Neural cell (in vitro differentiated cells): Measurements from ENCODE around the gene SLAIN2. TPM values are rescaled to one million over a fixed set of nuclear protein-coding genes. Genes with fewer than 3 reads are reported as not detected.

Experiments used
- H2AFZ ChIP-seq: fragments of 200-600, 300-800 bp; sonication (generic), shearing (Covaris generic); 2 replicates; pipeline ENCODE4 v1.6.0; 2014; ENCODE audit warnings: low read depth, mild to moderate bottlenecking, antibody characterized with exemption, low read length, moderate library complexity
- H3F3A ChIP-seq: fragments of 200-600 bp; shearing (Covaris generic); 2 replicates; pipeline ENCODE4 v1.6.1; 2016; ENCODE audit warnings: mild to moderate bottlenecking, moderate library complexity, mixed read lengths, antibody characterized with exemption, low read length; ENCODE audit not compliant: insufficient read depth, poor library complexity, severe bottlenecking
- H3K27ac ChIP-seq: fragments of 200-600, 300-800 bp; sonication (generic), shearing (Covaris generic); 2 replicates; pipeline ENCODE4 v1.5.1; 2014; ENCODE audit warnings: mild to moderate bottlenecking, low read length, moderate library complexity
- H3K27me3 ChIP-seq: fragments of 300-800, 200-600 bp; sonication (generic), shearing (Covaris generic); 2 replicates; pipeline ENCODE4 v1.6.0; 2014; ENCODE audit warnings: mild to moderate bottlenecking, low read depth, low read length, moderate library complexity; ENCODE audit not compliant: insufficient read depth
- H3K36me3 ChIP-seq: fragments of 300-800, 200-600 bp; sonication (generic), shearing (Covaris generic); 2 replicates; pipeline ENCODE4 v1.5.1; 2014; ENCODE audit warnings: mild to moderate bottlenecking, antibody characterized with exemption, low read length, moderate library complexity; ENCODE audit not compliant: insufficient read depth
- H3K4me2 ChIP-seq: fragments of 300-800, 200-600 bp; sonication (generic), shearing (Covaris generic); 2 replicates; pipeline ENCODE4 v1.6.0; 2014; ENCODE audit warnings: mild to moderate bottlenecking, low read length
- H3K4me3 ChIP-seq: fragments of 300-800, 200-600 bp; sonication (generic), shearing (Covaris generic); 2 replicates; pipeline ENCODE4 v1.5.1; 2014; ENCODE audit warnings: mild to moderate bottlenecking, low read length, moderate library complexity
- H3K79me2 ChIP-seq: fragments of 200-600 bp; shearing (Covaris generic); replicated peaks from 2 replicates; pipeline ENCODE4 v1.6.0; 2014; ENCODE audit warnings: mild to moderate bottlenecking, low read length, moderate library complexity; ENCODE audit not compliant: insufficient read depth
- H3K9ac ChIP-seq: fragments of 300-800, 200-600 bp; sonication (generic), shearing (Covaris generic); 2 replicates; pipeline ENCODE4 v1.6.1; 2016; ENCODE audit warnings: mild to moderate bottlenecking, low read length, mixed read lengths
- H3K9me2 ChIP-seq: fragments of 200-600 bp; shearing (Covaris generic); 2 replicates; pipeline ENCODE4 v1.6.1; 2016; ENCODE audit warnings: mild to moderate bottlenecking, low read length, mixed read lengths; ENCODE audit not compliant: insufficient read depth
- H3K9me3 ChIP-seq: fragments of 200-600, 300-800 bp; sonication (generic), shearing (Covaris generic); 2 replicates; pipeline ENCODE4 v1.6.1; 2016; ENCODE audit warnings: mild to moderate bottlenecking, mixed run types, low read length, moderate library complexity, mixed read lengths
- H4K20me1 ChIP-seq: fragments of 200-600 bp; shearing (Covaris generic); 2 replicates; pipeline ENCODE4 v1.6.1; 2016; ENCODE audit warnings: mild to moderate bottlenecking, mixed run types; ENCODE audit not compliant: insufficient read depth
- EP300 ChIP-seq: fragments of 450-650 bp; conservative IDR thresholded peaks from 2 replicates; pipeline ENCODE4 v1.6.1; 2014; ENCODE audit warnings: antibody characterized with exemption, mild to moderate bottlenecking, moderate library complexity; ENCODE audit not compliant: poor library complexity, severe bottlenecking
- EZH2 ChIP-seq: fragments of 200-600, 300-800 bp; shearing (Covaris generic), sonication (generic); IDR thresholded peaks from 2 replicates; pipeline ENCODE4 v1.6.1; 2014; ENCODE audit warnings: antibody characterized with exemption, low read length, borderline replicate concordance, mild to moderate bottlenecking; ENCODE audit not compliant: insufficient read depth, poor library complexity, severe bottlenecking
- MXI1 ChIP-seq: fragments of 450-650 bp; conservative IDR thresholded peaks from 2 replicates; pipeline ENCODE4 v1.6.1; 2014; ENCODE audit warnings: antibody characterized with exemption, mild to moderate bottlenecking; ENCODE audit not compliant: poor library complexity, severe bottlenecking
- POLR2AphosphoS5 ChIP-seq: IDR thresholded peaks from 2 replicates; pipeline ENCODE4 v1.6.1; 2012
- RAD21 ChIP-seq: fragments of 450-650 bp; conservative IDR thresholded peaks from 2 replicates; pipeline ENCODE4 v1.6.1; 2014; ENCODE audit warnings: antibody characterized with exemption, mild to moderate bottlenecking, moderate library complexity
- SMC3 ChIP-seq: fragments of 450-650 bp; conservative IDR thresholded peaks from 2 replicates; pipeline ENCODE4 v1.6.1; 2014; ENCODE audit warnings: antibody characterized with exemption, mild to moderate bottlenecking, moderate library complexity; ENCODE audit not compliant: poor library complexity
- TAF1 ChIP-seq: IDR thresholded peaks from 2 replicates; pipeline ENCODE4 v1.6.1; 2012; ENCODE audit warnings: low read depth
- polyA plus RNA-seq: library from polyadenylated mRNA; depleted of rRNA; stranded (reverse); fragments of >200 nt; gene quantifications from 2 replicates; pipeline ENCODE4 v1.2.3, GENCODE V29; 2014
- TF ChIP-seq, protein P1 (sequence below): IDR thresholded peaks from 2 replicates; pipeline ENCODE4 v1.6.1; 2012; ENCODE audit warnings: borderline replicate concordance
- TF ChIP-seq, protein P2 (sequence below): fragments of 450-650 bp; IDR thresholded peaks from 2 replicates; pipeline ENCODE4 v1.5.1; 2014; ENCODE audit warnings: antibody characterized with exemption, mild to moderate bottlenecking, moderate library complexity; ENCODE audit not compliant: poor library complexity, severe bottlenecking

The SLAIN2 gene
- polyA plus RNA-seq, 1 donor from 2014 or later = 43.2 TPM

DNA sequence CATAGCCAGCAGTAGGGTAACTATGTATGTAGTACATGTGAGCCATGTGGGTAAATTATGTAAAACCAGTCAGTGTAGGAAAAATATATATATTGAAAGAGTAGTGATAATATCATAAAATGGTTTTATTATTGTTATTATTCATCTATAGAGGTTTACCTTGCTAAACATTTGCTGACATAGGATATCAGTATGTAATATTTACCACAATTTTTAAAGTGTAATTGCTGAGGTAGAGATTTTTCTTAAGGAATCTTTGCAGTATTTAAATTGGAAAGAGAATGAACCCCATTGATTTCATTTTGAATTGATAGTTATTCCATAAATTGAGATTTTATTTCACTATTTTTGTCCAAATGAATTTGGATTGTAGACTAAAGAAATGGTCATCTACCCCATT, 27.1 kb downstream of the SLAIN2 start:
- H2AFZ ChIP-seq = no peak overlapping the region
- no peaks in the 10 kb centered on the region for H3K27me3 ChIP-seq
- no peaks in the 10 kb centered on the region for H3F3A ChIP-seq
- no peaks in the 10 kb centered on the region for H3K9me2 ChIP-seq
- no peaks in the 10 kb centered on the region for H4K20me1 ChIP-seq
- no peak overlapping the region for H3K27ac ChIP-seq
- H3K9ac ChIP-seq = no peak overlapping the region
- no peaks in the 10 kb centered on the region for H3K9me3 ChIP-seq
- no peak overlapping the region for H3K4me2 ChIP-seq
- H3K79me2 ChIP-seq = peaks cover 45% of the 10 kb centered on the region
- no peak overlapping the region for H3K4me3 ChIP-seq
- no peak for TF ChIP-seq EZH2
- TF ChIP-seq, protein P1, sequence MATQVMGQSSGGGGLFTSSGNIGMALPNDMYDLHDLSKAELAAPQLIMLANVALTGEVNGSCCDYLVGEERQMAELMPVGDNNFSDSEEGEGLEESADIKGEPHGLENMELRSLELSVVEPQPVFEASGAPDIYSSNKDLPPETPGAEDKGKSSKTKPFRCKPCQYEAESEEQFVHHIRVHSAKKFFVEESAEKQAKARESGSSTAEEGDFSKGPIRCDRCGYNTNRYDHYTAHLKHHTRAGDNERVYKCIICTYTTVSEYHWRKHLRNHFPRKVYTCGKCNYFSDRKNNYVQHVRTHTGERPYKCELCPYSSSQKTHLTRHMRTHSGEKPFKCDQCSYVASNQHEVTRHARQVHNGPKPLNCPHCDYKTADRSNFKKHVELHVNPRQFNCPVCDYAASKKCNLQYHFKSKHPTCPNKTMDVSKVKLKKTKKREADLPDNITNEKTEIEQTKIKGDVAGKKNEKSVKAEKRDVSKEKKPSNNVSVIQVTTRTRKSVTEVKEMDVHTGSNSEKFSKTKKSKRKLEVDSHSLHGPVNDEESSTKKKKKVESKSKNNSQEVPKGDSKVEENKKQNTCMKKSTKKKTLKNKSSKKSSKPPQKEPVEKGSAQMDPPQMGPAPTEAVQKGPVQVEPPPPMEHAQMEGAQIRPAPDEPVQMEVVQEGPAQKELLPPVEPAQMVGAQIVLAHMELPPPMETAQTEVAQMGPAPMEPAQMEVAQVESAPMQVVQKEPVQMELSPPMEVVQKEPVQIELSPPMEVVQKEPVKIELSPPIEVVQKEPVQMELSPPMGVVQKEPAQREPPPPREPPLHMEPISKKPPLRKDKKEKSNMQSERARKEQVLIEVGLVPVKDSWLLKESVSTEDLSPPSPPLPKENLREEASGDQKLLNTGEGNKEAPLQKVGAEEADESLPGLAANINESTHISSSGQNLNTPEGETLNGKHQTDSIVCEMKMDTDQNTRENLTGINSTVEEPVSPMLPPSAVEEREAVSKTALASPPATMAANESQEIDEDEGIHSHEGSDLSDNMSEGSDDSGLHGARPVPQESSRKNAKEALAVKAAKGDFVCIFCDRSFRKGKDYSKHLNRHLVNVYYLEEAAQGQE = no peak
- no peak for TF ChIP-seq SMC3
- no peak for TF ChIP-seq MXI1
- no peak for TF ChIP-seq EP300
- no peak for TF ChIP-seq RAD21
- TF ChIP-seq TAF1 = no peak
- TF ChIP-seq, protein P2, sequence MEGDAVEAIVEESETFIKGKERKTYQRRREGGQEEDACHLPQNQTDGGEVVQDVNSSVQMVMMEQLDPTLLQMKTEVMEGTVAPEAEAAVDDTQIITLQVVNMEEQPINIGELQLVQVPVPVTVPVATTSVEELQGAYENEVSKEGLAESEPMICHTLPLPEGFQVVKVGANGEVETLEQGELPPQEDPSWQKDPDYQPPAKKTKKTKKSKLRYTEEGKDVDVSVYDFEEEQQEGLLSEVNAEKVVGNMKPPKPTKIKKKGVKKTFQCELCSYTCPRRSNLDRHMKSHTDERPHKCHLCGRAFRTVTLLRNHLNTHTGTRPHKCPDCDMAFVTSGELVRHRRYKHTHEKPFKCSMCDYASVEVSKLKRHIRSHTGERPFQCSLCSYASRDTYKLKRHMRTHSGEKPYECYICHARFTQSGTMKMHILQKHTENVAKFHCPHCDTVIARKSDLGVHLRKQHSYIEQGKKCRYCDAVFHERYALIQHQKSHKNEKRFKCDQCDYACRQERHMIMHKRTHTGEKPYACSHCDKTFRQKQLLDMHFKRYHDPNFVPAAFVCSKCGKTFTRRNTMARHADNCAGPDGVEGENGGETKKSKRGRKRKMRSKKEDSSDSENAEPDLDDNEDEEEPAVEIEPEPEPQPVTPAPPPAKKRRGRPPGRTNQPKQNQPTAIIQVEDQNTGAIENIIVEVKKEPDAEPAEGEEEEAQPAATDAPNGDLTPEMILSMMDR = no peak
- TF ChIP-seq POLR2AphosphoS5 = no peak
- no peaks in the 10 kb centered on the region for H3K36me3 ChIP-seq

DNA sequence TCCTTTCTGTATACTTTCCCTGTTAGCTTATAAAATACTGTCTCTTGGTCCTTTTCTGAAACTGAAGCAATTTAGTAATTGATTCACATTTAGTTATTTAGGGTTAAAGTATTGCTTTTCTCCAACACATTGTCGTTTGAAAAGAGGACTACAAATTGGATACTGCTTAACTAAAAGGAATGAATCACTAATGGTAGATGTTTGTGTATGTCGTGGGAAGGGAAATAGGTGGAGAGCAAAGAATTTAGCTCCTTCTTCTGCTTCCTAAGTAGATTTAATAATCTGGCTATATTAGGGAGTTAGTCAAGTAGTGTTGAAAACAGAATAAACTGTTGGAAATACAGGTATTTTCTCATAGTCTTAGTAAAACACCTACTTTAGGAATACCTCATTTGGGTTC, 27.9 kb downstream of the SLAIN2 start:
- H3K27ac ChIP-seq = peak overlapping the region; percentile 68
- no peaks in the 10 kb centered on the region for H3F3A ChIP-seq
- H3K9me2 ChIP-seq = no peaks in the 10 kb centered on the region
- no peaks in the 10 kb centered on the region for H4K20me1 ChIP-seq
- no peaks in the 10 kb centered on the region for H3K9me3 ChIP-seq
- TF ChIP-seq MXI1 (no peak), POLR2AphosphoS5 (no peak), TAF1 (no peak), RAD21 (no peak), SMC3 (no peak), EZH2 (no peak), EP300 (no peak)
- TF ChIP-seq, protein P1 = no peak
- TF ChIP-seq, protein P2 = no peak
- no peak overlapping the region for H2AFZ ChIP-seq
- H3K4me3 ChIP-seq = peak overlapping the region; percentile 28
- H3K4me2 ChIP-seq = peak overlapping the region; percentile 26
- peaks cover 53% of the 10 kb centered on the region for H3K79me2 ChIP-seq
- H3K9ac ChIP-seq = no peak overlapping the region
- no peaks in the 10 kb centered on the region for H3K36me3 ChIP-seq
- H3K27me3 ChIP-seq = no peaks in the 10 kb centered on the region
